GM19467 (cell line): Measurements from ENCODE around the gene ZNF160.
"Not testable (repeated sequence)": the region's sequence is repeated elsewhere in the genome, so short reads cannot be mapped to it uniquely, and the experiment has no call there.

Experiments used
- ATAC-seq: cut with Tn5 transposase; IDR thresholded peaks from one replicate; pipeline ENCODE4 v1.9.1; 2021; ENCODE audit warnings: mild to moderate bottlenecking, moderate library complexity; ENCODE audit not compliant: unreplicated experiment

ZNF160 gene

DNA sequence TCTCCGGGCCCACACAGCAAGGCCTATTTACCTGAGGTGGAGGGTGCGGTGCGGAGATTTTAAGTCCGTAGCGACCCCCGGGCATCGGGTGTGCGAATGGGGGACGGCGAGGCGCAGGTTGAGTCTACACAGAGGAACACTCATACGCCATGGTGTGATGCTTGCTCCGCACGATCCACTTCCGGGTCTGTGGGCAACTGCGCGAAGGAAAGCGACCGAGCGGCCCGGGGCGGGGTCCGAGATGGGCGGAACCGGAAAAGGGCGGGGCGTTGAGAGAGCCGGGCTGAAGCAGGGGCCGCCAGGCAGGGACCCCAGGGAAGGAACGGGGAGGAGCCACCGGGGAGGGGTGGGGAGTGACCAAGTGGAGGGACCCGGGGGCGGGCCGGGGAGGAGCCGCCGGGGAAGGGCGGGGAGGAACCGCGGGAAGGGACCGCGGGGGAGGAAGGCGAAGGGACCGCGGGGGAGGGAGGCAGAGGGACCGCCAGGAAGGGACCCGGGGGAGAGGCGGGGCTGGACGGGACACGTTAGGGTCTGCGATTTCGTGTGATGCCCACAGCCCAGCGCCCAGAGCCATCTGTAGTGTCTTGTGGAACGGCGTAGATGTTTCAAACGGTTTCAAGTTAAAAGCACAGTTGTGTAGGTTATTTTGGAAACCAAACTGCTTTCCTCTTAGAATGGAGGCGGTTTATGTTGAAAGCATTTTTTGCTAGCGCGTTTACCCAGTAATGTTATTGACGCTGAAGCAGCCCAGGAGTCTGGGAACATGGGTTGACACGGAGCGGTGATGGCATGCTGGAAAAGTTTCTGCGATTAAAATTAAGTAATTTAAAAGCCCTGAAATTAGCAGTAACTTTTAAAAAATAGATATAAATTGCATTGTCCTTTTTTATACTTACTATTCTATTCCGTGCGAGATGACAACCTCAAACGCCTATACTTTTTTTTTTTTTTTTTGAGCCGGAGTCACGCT is at the start of gene ZNF160:
Gene ZNF160 (minus strand): TSS at position 189 of the 970 bp plus-strand sequence. CDS start 17,146 bp downstream, outside the sequence.
- peak; percentile 93 for ATAC-seq

DNA sequence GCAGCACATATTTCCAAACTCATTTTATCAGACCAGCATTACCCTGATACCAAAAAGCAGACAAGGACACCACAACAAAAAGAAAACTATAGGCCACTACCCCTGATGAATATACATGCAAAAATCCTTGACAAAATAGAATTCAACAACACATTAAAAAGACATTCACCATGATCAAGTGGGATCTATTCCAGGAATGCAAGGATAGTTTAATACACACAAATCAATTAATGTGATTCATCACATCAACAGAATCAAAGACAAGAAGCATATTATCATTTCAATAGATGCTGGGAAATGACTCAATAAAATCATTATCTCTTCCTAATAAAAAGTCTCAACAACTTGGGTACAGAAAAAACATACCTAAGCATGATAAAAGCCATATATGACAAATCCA is 44.4 kb upstream of the ZNF160 start:
- ATAC-seq = no peak

DNA sequence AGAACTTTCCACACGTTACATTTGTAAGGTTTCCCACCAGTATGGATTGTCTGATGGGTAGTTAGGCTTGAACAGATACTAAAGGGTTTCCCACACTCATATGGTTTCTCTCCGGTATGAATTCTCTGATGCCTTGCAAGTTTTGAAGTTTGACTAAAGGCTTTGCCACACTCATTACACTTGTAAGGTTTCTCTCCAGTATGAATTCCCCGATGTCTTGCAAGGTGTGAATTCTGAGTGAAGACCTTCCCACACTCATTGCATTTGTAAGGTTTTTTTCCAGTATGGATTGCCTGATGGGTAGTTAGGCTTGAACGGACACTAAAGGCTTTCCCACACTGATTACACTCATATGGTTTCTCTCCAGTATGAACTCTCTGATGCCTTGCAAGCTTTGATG is 37.1 kb upstream of the ZNF160 start:
- ATAC-seq = no peak

DNA sequence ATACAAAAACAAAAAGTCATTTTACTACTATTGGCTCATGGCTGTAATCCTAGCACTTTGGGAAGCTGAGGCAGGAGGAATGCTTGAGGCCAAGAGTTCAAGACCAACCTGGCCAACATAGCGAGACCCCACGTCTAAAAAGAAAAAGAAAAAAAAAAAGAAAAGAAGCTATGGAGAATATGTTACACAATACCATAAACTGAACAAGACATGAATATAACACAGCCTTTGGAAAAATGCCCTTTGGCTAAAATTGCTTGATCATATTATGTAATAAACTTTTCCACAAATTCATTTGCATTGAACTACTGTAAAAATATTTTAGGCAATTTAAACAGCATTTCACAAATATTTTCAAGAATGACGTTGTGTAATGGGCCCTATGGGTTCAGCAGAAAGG is 33.2 kb upstream of the ZNF160 start:
- ATAC-seq = no peak

DNA sequence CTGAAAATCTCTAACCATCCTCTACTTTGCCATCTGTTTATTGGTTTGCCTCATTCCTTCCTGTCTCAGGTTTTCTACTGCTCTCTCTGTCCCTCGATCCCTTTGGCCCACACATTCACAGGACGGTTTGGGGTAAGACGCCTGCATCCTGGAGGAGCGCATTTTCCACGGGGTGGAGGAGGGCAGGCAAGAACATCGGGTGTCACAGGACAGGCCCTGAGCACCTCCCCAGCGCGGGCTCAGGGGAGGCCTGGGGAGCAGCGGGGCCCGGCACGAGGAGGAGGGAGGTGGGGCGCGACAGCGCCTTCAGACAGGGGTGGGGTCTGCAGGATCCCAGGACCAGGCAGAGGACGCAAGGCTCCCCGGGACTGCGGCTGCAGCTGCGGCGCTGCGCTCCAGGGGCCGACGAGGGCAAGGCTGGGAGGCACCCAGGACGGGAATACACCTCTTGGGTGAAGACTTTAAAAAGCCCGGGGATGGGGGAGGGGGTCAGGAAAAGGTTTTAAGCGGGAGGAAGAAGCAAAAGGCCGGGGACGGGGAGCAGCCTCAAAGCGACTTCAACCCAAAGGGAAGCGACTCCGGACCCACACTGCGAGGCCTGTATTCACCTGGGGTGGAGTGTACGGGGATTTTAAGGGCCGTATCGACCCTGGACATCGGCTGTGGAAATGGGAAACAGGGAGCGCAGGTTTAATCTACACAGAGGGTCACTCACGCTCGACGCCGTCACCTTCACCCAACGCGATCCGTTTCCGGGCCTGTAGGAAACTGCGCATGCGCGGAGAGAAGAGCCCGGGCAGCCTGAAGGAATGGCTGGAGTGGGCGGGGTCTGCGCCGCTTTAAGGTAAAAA is 29.1 kb upstream of the ZNF160 start, which contains the start of gene ZNF415:
Gene ZNF415 (minus strand): TSS at position 770 of the 851 bp plus-strand sequence. CDS start 10,234 bp downstream, outside the sequence.
- ATAC-seq = no peak

DNA sequence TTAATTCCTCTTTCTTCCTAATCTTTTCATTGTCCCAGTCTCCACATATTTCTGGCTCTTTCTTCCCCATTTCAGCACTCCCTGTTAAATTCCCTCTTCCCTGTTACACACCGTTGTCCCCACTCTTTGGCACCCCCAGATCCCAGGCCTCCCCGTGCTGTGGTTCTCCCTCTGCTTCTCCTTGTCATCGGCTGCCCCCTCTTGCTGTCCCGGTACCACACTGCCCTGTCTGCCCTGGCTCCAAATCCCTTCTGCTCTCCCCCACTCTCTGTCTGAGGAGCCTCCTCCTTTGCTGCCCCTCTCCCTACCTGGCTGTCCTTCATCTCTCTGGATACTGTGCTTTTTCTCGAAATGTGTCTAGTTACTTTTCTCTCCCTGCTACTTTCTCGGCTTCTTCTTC is 28.5 kb upstream of the ZNF160 start:
- no peak for ATAC-seq

DNA sequence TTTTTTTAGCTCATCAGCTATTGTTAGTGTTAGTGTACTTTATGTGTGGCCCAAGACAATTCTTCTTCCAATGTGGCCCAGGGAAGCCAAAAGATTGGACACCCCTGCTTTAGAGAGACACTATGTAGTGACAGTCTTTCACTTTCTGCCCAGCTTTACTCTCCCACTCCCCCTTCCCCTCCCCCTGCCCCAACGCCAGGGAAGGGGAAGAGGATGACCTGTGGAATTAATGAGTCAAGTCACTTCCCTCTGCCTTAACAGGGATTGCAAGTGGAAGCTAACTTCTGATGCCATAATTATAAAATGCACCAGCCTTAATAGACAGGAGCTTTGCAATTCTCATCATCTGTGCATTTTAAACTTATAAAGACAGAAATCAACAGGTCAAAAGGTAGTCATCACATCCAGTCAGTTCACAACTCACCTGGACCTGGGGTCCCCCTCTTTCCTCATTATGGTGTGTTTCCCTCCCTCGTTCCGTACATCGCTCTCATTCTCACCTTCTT is 27.9 kb upstream of the ZNF160 start:
- ATAC-seq = no peak

DNA sequence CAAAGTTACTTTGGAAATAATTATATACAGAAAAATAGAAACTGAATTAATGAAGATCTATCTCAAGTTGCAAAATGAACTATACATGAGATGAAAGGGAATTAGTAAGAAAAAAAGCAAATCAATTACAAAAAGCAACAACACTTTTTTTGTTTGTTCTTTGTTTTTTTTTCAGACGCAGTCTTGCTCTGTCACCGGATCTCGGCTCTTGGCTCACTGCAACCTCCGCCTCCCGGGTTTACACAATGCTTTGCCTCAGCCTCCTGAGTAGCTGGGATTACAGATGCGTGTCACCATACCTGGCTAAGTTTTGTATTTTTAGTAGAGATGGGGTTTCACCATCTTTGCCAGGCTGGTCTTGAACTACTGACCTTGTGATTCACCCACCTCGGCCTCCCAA is 27.3 kb upstream of the ZNF160 start:
- ATAC-seq = no peak

DNA sequence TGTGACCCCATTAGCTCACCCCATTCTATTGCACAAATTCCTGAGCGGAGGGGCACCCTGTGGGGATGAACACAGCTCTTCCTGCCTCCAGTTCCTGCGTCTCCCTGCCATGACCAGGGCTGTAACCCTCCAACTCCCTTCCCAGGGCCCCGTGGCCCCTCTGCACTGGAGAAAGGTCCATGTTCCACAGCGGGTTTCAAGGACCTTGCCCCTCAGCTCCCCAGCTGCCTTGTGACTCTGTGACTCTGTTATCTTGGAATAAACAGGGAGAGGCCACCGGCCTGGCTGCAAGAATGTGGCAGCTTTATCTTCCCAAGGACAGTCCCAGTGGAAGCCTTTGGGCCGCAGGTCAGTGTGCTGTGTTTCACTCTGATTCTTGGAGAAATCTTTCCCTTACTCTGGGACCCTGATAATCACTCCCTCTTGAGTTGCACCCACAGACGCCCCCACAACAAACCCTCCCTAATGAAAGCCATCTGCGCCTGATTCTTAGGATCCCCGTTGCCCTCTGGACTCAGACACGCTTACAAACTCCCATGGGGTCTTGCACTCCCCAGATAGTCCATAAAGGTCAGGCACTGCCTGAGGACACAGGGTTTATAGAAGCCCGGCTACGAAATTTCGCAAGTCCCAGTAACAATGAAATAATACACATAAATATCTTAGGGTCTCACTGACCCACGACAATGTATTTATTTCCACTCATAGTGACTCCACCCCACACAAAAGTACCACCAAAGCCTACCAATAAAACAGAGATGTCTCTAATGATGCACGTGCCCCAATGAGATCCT is 23.7 kb upstream of the ZNF160 start:
- not testable (repeated sequence) for ATAC-seq

DNA sequence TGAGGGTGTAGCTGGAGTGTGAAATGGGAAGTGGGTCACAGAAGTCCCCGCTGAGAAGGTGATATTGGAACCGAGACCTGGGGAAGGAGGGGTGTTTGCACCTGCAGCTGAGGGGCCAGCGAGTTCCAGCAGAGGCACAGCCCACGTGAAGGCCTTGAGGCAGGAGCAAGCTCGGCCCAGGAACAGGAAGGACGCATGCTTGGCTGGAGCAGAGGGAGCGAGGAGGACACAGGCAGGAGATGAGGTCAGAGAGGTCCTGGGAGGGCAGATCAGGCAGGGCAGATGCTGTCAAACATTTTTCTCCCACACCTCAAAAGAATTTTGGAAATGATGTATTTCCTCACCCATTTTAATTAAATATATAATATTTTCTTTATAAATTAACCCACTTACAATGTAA is 20.2 kb upstream of the ZNF160 start:
- ATAC-seq = no peak

DNA sequence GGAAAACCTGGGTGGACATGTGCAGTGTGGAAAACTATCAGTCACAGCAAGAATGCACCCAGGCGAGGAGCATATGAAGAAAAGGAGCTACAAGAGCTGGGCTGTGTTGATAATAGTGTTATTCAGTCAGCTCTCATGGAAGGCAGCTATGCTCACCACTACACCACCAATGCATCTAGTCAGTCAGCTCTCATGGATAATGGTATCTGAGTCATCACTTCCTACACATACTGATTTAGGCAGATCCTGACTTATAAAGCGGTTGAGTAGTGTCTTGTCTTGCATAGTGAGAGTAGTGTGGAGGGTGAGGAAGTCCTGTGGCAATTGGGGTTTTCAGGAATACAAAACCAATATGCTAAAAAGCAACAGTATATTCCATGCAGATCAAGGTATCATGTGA is 9.1 kb upstream of the ZNF160 start:
- no peak for ATAC-seq

DNA sequence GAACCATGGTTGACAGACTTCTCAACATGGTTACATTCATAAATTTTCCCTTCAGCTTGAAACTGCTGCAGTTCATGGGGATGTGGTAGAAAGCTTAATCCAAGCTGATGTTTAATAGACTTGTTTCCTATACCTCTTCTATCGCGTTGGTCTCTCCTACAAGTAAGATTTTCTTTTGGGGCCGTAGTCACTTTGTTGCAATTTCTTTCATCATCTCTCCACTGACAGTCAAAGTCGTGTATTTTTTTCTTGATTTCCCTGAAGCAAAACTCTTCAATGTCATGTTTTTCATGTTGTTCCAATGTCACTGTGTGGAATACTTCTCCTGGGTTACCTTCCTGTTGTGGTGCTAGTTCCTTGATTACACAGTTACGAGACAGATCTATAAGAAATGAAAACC is 6.3 kb upstream of the ZNF160 start:
- no peak for ATAC-seq

DNA sequence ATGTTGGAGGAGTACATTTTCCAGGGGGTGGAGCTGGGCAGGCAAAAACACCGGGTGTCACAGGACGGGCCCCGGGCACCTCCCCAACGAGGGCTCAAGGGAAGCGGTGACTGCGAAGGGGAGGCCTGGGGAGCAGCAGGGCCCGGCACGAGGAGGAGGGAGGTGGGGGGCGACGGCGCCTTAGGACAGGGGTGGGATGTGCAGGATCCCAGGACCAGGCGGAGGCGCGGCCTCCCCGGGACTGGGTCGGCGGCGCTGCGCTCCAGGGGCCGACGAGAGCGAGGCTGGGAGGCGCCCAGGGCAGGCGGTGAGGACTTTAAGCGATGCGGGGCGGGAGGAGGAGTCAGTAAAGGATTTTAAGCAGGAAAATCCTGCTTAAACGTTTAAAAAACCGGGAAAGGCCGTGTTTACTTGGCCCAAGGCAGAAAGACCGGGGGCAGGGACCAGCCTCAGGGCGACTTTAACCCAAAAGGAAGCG is 427 bp downstream of the ZNF160 start:
- peak; percentile 34 for ATAC-seq

DNA sequence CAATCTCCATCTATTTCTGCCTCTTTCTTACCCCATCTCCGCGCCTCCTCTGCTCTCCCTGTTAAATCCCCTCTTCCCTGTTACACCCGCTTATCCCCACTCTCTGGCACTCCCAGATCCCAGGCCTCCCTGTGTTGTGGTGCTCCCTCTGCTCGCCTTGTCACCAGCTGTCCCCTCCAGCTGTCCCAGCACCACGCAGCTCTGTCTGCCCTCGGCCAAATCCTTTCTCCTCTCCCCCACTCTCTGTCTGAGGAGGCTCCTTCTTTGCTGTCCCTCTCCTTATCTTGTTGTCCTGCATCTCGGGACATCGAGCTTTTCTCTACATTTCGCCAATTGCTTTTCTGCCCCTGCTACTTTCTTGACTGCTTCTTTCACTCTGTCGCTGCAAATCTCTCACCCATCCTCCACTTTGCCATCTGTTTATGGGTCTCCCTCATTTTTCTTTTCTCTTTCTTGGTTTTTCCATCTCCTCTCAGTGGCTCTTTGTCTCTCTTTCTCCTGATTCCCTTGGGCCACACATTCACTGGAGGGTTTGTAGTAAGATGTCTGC is 941 bp downstream of the ZNF160 start:
- ATAC-seq = no peak

DNA sequence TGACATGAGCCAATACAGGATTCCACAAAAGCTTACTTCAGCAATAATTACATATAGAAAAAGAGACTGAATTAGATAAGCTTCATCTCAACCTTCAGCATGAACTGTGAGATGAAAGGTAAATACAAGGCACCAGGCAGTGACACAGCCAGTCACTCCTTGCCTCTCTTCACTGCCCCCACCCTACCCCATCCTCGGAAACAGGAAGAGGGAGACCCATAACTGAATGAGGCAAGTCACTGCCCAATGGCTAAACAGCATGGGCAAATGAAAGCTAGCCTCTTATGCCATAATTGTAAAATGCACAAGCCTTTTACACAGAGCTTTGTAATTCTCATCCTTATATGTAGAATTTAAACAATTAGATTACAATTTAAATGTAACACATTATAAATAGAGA is 1.7 kb downstream of the ZNF160 start:
- ATAC-seq = no peak

DNA sequence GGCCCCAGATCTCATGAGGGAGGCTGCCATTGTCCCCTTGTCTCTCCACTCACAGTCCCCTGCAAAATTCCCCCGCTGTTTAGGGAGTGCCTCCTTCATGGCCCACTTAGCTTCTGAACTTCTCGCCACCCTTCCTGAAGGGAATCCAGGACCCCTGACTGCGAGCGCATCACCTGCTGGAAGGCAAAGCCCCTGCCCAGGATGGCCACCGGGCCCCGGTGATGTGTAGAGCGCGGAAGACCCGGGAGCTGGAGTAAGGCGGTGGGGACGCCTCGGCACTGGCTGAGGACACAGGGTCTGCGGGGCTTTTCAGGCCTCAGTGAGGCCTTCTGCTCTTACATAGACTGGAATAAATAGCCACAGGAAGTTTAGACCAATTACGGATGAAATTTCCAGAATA is 4.7 kb downstream of the ZNF160 start:
- ATAC-seq = not testable (repeated sequence)

DNA sequence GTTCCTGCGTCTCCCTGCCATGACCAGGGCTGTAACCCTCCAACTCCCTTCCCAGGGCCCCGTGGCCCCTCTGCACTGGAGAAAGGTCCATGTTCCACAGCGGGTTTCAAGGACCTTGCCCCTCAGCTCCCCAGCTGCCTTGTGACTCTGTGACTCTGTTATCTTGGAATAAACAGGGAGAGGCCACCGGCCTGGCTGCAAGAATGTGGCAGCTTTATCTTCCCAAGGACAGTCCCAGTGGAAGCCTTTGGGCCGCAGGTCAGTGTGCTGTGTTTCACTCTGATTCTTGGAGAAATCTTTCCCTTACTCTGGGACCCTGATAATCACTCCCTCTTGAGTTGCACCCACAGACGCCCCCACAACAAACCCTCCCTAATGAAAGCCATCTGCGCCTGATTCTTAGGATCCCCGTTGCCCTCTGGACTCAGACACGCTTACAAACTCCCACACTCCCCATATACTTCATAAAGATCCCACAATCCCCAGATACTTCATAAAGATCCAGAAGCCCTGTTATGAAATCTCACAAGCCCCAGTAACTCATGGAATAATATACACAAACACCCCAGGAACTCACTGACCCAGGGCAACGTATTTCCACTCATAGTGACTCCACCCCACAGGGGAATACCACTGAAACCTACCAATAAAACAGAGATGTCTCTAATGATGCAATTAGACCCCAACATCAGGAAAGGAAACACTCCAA is 6.1 kb downstream of the ZNF160 start:
- ATAC-seq = not testable (repeated sequence)

DNA sequence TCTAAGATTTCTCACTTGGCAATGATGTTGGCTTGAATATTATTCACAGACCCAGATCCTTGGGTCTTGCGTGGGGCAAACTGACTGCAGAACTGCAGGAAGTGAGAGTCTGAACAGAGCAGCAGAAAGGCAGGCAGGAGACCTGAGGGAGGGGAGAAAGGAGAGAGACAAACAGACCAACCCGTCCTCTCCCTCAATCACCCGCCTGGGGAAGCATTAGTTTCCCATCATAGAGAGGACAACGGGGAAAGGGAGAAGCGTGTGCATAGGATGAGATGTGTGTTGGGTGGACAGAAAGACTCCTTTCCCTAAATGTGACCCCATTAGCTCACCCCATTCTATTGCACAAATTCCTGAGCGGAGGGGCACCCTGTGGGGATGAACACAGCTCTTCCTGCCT is 6.6 kb downstream of the ZNF160 start:
- ATAC-seq = not testable (repeated sequence)

DNA sequence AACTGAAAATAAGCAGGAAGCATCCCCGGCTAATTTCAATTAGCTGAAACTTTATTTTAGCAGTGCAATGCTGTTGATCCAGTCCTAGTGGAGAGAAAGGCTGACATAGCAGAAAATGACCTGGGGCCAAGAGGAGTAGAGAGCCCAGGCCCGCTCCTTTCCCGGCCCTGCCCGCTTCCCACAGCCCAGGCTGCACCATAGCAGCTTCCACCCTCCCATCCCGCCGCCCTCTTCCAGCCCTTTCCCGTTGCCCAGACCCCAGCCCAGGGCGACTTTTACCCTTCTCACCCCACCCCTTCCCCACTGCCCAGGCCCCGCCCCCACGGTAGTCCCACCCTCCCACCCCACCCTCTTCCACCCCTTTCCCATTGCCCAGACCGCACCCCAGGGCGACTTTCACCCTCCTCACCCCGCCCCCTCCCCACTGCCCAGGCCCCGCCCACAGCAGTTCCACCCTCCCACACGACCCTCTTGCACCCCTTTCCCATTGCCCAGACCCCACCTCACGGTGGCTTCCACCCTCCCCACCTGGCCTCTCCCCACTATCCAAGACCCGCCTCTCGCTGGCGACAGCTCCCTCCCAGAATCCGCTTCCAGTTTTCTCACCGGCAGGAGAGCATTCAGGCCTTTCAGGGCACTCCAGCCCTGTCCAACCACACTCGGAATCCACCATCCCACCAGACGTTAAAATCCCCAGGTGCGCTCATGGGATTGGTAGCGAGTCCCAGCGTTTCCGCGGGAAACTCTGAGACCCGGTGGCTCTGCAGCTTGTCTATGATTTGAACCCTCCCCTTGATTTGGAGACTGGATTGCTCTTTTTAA is 8.3 kb downstream of the ZNF160 start:
- ATAC-seq = no peak
